H9 (cell line): Measurements from ENCODE around the gene C12orf57. TPM values are rescaled to one million over a fixed set of nuclear protein-coding genes. Genes with fewer than 3 reads are reported as not detected.

Experiments used
- DNase-seq: peaks from one replicate; pipeline ENCODE4 v3.0.0-alpha.2; 2017
- H2AFZ ChIP-seq: one replicate; pipeline ENCODE4 v1.6.1; 2013; ENCODE audit warnings: mild to moderate bottlenecking, low read length, control low read depth, moderate library complexity
- H2AK5ac ChIP-seq: 2 replicates; pipeline ENCODE4 v1.6.1; 2013; ENCODE audit warnings: low read length, control low read depth, mixed read lengths; ENCODE audit not compliant: insufficient read length
- H2BK120ac ChIP-seq: one replicate; pipeline ENCODE4 v1.6.1; 2013; ENCODE audit warnings: low read depth, mild to moderate bottlenecking, low read length, control low read depth, inconsistent platforms; ENCODE audit not compliant: poor library complexity, severe bottlenecking
- H2BK12ac ChIP-seq: 2 replicates; pipeline ENCODE4 v1.6.1; 2013; ENCODE audit warnings: low read length, control low read depth, mixed read lengths, low read depth; ENCODE audit not compliant: insufficient read length
- H2BK15ac ChIP-seq: 2 replicates; pipeline ENCODE4 v1.6.1; 2013; ENCODE audit warnings: low read depth, low read length, control low read depth
- H2BK20ac ChIP-seq: one replicate; pipeline ENCODE4 v1.6.1; 2013; ENCODE audit warnings: low read depth, mild to moderate bottlenecking, low read length, control low read depth, inconsistent platforms; ENCODE audit not compliant: poor library complexity, severe bottlenecking
- H2BK5ac ChIP-seq: 2 replicates; pipeline ENCODE4 v1.6.1; 2013; ENCODE audit warnings: low read length, control low read depth, mixed read lengths; ENCODE audit not compliant: insufficient read length
- H3K14ac ChIP-seq: 2 replicates; pipeline ENCODE4 v1.6.1; 2013; ENCODE audit warnings: low read length, control low read depth; ENCODE audit not compliant: insufficient read depth
- H3K18ac ChIP-seq: 2 replicates; pipeline ENCODE4 v1.6.1; 2013; ENCODE audit warnings: low read depth, mild to moderate bottlenecking, mixed read lengths, low read length, control low read depth; ENCODE audit not compliant: insufficient read length
- H3K23ac ChIP-seq: 2 replicates; pipeline ENCODE4 v1.6.1; 2013; ENCODE audit warnings: low read length, control low read depth, mixed read lengths, low read depth; ENCODE audit not compliant: insufficient read length
- H3K23me2 ChIP-seq: 2 replicates; pipeline ENCODE4 v1.6.1; 2013; ENCODE audit warnings: low read depth, mild to moderate bottlenecking, mixed read lengths, low read length, control low read depth; ENCODE audit not compliant: insufficient read length, poor library complexity, severe bottlenecking
- H3K27ac ChIP-seq: 2 replicates; pipeline ENCODE4 v1.5.1; 2013; ENCODE audit warnings: low read length, control low read depth, mixed read lengths, low read depth; ENCODE audit not compliant: insufficient read length
- H3K27me3 ChIP-seq: 2 replicates; pipeline ENCODE4 v1.6.1; 2013; ENCODE audit warnings: low read length, control low read depth, inconsistent platforms; ENCODE audit not compliant: insufficient read depth
- H3K4ac ChIP-seq: 2 replicates; pipeline ENCODE4 v1.6.1; 2013; ENCODE audit warnings: low read depth, mild to moderate bottlenecking, control low read depth, inconsistent platforms, low read length, moderate library complexity
- H3K4me1 ChIP-seq: 2 replicates; pipeline ENCODE4 v1.6.1; 2013; ENCODE audit warnings: low read length, control low read depth, inconsistent platforms; ENCODE audit not compliant: insufficient read depth
- H3K4me2 ChIP-seq: 2 replicates; pipeline ENCODE4 v1.6.1; 2013; ENCODE audit warnings: low read length, control low read depth, mixed read lengths; ENCODE audit not compliant: insufficient read length, insufficient read depth
- H3K56ac ChIP-seq: 2 replicates; pipeline ENCODE4 v1.6.1; 2013; ENCODE audit warnings: low read depth, mild to moderate bottlenecking, mixed read lengths, low read length, control low read depth; ENCODE audit not compliant: insufficient read length
- H3K79me1 ChIP-seq: 2 replicates; pipeline ENCODE4 v1.6.1; 2013; ENCODE audit warnings: low read depth, mild to moderate bottlenecking, moderate library complexity, low read length, control low read depth, inconsistent platforms; ENCODE audit not compliant: insufficient read depth, poor library complexity, severe bottlenecking
- H3K79me2 ChIP-seq: 2 replicates; pipeline ENCODE4 v1.6.1; 2013; ENCODE audit warnings: low read length, control low read depth, inconsistent platforms; ENCODE audit not compliant: insufficient read depth
- H3K9ac ChIP-seq: 2 replicates; pipeline ENCODE4 v1.6.1; 2013; ENCODE audit warnings: low read length, control low read depth, mixed read lengths; ENCODE audit not compliant: insufficient read length; ENCODE audit errors: extremely low read depth
- H3K9me3 ChIP-seq: one replicate; pipeline ENCODE4 v1.6.1; 2013; ENCODE audit warnings: low read depth, low read length, inconsistent platforms; ENCODE audit not compliant: control insufficient read depth
- H3T11ph ChIP-seq: one replicate; pipeline ENCODE4 v1.6.1; 2013; ENCODE audit warnings: mild to moderate bottlenecking, low read length, control low read depth, inconsistent platforms
- H4K20me1 ChIP-seq: one replicate; pipeline ENCODE4 v1.6.1; 2013; ENCODE audit not compliant: control insufficient read depth, insufficient read length, insufficient read depth
- H4K5ac ChIP-seq: 2 replicates; pipeline ENCODE4 v1.6.1; 2013; ENCODE audit warnings: low read depth, mild to moderate bottlenecking, mixed read lengths, low read length, control low read depth; ENCODE audit not compliant: insufficient read length
- H4K8ac ChIP-seq: replicated peaks from 2 replicates; pipeline ENCODE4 v1.6.1; 2013; ENCODE audit warnings: low read length, control low read depth, mixed read lengths, low read depth; ENCODE audit not compliant: insufficient read length
- H4K91ac ChIP-seq: 2 replicates; pipeline ENCODE4 v1.6.1; 2013; ENCODE audit warnings: low read depth, mild to moderate bottlenecking, moderate library complexity, mixed read lengths, low read length, control low read depth; ENCODE audit not compliant: insufficient read length
- H3K27ac Mint-ChIP-seq, 3 experiments: 2 replicates in 2 of 3; 3 replicates in 1 of 3; pipeline ENCODE4 v1.8.0; 2020 to 2021; ENCODE audit warnings: mixed read lengths in 3 of 3, mild to moderate bottlenecking in 1 of 3, moderate library complexity in 1 of 3
- H3K27me3 Mint-ChIP-seq: 2 replicates; pipeline ENCODE4 v1.8.0; 2021; ENCODE audit warnings: low read depth, mild to moderate bottlenecking, moderate library complexity, mixed read lengths
- H3K36me3 Mint-ChIP-seq, 3 experiments: 2 replicates in 2 of 3; 3 replicates in 1 of 3; pipeline ENCODE4 v1.8.0; 2020 to 2021; ENCODE audit warnings: low read depth in 3 of 3, mixed read lengths in 3 of 3; ENCODE audit not compliant: insufficient read depth in 1 of 3
- H3K4me1 Mint-ChIP-seq, 2 experiments: 2 replicates each; pipeline ENCODE4 v1.8.0; 2020; ENCODE audit warnings: mixed read lengths in 2 of 2
- H3K4me3 Mint-ChIP-seq, 2 experiments: 2 replicates in 1 of 2; 3 replicates in 1 of 2; pipeline ENCODE4 v1.8.0; 2020 to 2021; ENCODE audit warnings: mild to moderate bottlenecking in 2 of 2, mixed read lengths in 2 of 2, moderate library complexity in 1 of 2
- H3K9me3 Mint-ChIP-seq, 2 experiments: 2 replicates in 1 of 2; 3 replicates in 1 of 2; pipeline ENCODE4 v1.8.0; 2020; ENCODE audit warnings: mild to moderate bottlenecking in 2 of 2, mixed read lengths in 2 of 2, moderate library complexity in 1 of 2
- WGBS: extraction: QIAGEN DNeasy Blood & Tissue Kit; methylation state at CpG from one replicate; pipeline ENCODE4 v1.1.7; 2013; ENCODE audit warnings: missing lambda C conversion rate, low lambda C conversion rate, mixed read lengths; ENCODE audit not compliant: insufficient read length; ENCODE audit errors: extremely low coverage; 5-methylcytosine and 5-hydroxymethylcytosine counted together
- total RNA-seq: library from RNA; stranded (reverse); gene quantifications from 2 replicates; pipeline ENCODE4 v1.2.1, GENCODE V29; 2021
- TF ChIP-seq, protein P1 (sequence below): fragments of 200-600 bp; sonication (generic); conservative IDR thresholded peaks from 3 replicates; pipeline ENCODE4 v1.8.0; 2021; ENCODE audit warnings: antibody characterized with exemption, mild to moderate bottlenecking

C12orf57 gene
- total RNA-seq, 1 experiment from 2014 or later: 195 TPM

DNA sequence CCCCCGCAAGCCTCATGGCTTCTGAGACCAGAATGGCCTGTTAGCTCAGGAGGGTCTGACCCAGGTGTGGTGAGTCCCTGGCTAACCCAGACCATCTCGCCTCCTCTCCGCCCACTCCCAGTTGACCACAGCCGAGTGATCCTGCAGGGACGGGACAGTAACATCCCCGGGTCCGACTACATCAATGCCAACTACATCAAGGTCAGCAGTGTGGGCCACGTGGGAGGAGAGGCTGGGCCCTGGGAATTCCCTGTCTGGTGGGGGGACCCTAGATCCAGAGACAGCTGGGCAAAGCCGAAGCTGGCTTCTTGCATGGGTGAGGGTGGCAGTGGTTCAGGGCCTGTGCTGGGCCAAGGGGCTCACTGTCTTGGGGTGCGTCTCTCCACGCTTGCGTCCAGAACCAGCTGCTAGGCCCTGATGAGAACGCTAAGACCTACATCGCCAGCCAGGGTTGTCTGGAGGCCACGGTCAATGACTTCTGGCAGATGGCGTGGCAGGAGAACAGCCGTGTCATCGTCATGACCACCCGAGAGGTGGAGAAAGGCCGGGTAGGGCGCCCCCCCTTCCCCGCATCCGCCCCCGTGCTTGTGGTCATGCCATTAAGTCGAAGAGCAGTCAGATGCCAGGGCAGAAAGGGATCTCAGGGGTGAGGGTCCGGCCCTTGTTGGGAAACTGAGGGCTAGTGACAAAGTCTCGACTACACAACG, 12.4 kb downstream of the C12orf57 start:
- H2AK5ac ChIP-seq: no peak overlapping the region
- Mint-ChIP-seq H3K9me3 (no peaks in the 10 kb centered on the region), H3K27ac (no peak overlapping the region), H3K4me3 (no peak overlapping the region), H3K36me3 (peaks cover 0 to 6% (median 0%) of the 10 kb centered on the region in 3 experiments; a peak in 4 of 7 replicates), H3K27me3 (no peaks in the 10 kb centered on the region; the same call in 1 of the 2 replicates), H3K4me1 (peaks cover 23 to 37% of the 10 kb centered on the region in 2 experiments)
- H4K91ac ChIP-seq: no peak overlapping the region
- H3K4me2 ChIP-seq: no peak overlapping the region
- H3K56ac ChIP-seq: no peak overlapping the region
- no peak overlapping the region for H2BK5ac ChIP-seq
- H3K79me1 ChIP-seq: no peaks in the 10 kb centered on the region
- WGBS: no CpG with 5 or more reads among the region's 28 CpGs
- no peak overlapping the region for H2BK20ac ChIP-seq
- H3K18ac ChIP-seq: no peak overlapping the region
- no peak overlapping the region for H3K9ac ChIP-seq
- H2AFZ ChIP-seq: no peak overlapping the region
- no peak overlapping the region for H3K23ac ChIP-seq
- no peak overlapping the region for H3T11ph ChIP-seq
- H3K23me2 ChIP-seq: peaks cover under 1% of the 10 kb centered on the region
- H3K79me2 ChIP-seq: no peaks in the 10 kb centered on the region
- no peak overlapping the region for H4K8ac ChIP-seq
- H3K9me3 ChIP-seq: no peaks in the 10 kb centered on the region
- no peak overlapping the region for H2BK12ac ChIP-seq
- H3K4me1 ChIP-seq: peaks cover 2% of the 10 kb centered on the region; the same call in 1 of the 2 replicates
- H3K27ac ChIP-seq: no peak overlapping the region
- H3K27me3 ChIP-seq: no peaks in the 10 kb centered on the region
- no peak overlapping the region for H2BK15ac ChIP-seq
- no peaks in the 10 kb centered on the region for H4K20me1 ChIP-seq
- H3K4ac ChIP-seq: no peak overlapping the region
- no peak for DNase-seq
- no peak overlapping the region for H2BK120ac ChIP-seq
- H3K14ac ChIP-seq: no peak overlapping the region
- TF ChIP-seq, protein P1, sequence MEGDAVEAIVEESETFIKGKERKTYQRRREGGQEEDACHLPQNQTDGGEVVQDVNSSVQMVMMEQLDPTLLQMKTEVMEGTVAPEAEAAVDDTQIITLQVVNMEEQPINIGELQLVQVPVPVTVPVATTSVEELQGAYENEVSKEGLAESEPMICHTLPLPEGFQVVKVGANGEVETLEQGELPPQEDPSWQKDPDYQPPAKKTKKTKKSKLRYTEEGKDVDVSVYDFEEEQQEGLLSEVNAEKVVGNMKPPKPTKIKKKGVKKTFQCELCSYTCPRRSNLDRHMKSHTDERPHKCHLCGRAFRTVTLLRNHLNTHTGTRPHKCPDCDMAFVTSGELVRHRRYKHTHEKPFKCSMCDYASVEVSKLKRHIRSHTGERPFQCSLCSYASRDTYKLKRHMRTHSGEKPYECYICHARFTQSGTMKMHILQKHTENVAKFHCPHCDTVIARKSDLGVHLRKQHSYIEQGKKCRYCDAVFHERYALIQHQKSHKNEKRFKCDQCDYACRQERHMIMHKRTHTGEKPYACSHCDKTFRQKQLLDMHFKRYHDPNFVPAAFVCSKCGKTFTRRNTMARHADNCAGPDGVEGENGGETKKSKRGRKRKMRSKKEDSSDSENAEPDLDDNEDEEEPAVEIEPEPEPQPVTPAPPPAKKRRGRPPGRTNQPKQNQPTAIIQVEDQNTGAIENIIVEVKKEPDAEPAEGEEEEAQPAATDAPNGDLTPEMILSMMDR: no peak
- H4K5ac ChIP-seq: no peak overlapping the region
